PC-3 (cell line): Measurements from ENCODE around the gene MMP20. TPM values are rescaled to one million over a fixed set of nuclear protein-coding genes. Genes with fewer than 3 reads are reported as not detected.

Experiments
- ATAC-seq: fragments of 200-7000 bp; cut with Tn5 transposase; 2 replicates; pipeline ENCODE4 v1.9.1; 2020; ENCODE audit warnings: mild to moderate bottlenecking, moderate library complexity
- BruUV-seq: library from RNA; stranded (reverse); fragments of 400-500 nt; replicated peaks from 2 replicates; lab custom pipeline; 2021; lab: Mats Ljungman, UMichigan
- CTCF ChIA-PET: fragments of 300-600 bp; sonication (Branson Sonifier 250); formaldehyde crosslinking; loops from one replicate; lab custom pipeline; 2022; ENCODE audit warnings: antibody characterized with exemption; lab: Charles Lee
- POLR2A ChIA-PET: fragments of 300-600 bp; sonication (Branson Sonifier 250); formaldehyde crosslinking; loops from one replicate; lab custom pipeline; 2022; ENCODE audit warnings: antibody characterized with exemption; ENCODE audit not compliant: unreplicated experiment; lab: Charles Lee
- DNase-seq: peaks from one replicate; pipeline ENCODE4 v3.0.0-alpha.2; 2015
- H2AFZ ChIP-seq: fragments of 300-600 bp; sonication (generic); 2 replicates; pipeline ENCODE4 v1.6.0; 2016; ENCODE audit warnings: antibody characterized with exemption, low read length
- H3F3A ChIP-seq: fragments of 300-600 bp; sonication (generic); one replicate; pipeline ENCODE4 v1.6.0; 2017; ENCODE audit warnings: antibody characterized with exemption, low read length, control low read depth, mild to moderate bottlenecking; ENCODE audit not compliant: unreplicated experiment
- H3K27ac ChIP-seq: fragments of 300-600 bp; sonication (generic); 2 replicates; pipeline ENCODE4 v1.5.1; 2016; ENCODE audit warnings: mild to moderate bottlenecking, low read length
- H3K27me3 ChIP-seq: fragments of 300-600 bp; sonication (generic); 2 replicates; pipeline ENCODE4 v1.6.1; 2016; ENCODE audit warnings: low read length, mixed read lengths
- H3K36me3 ChIP-seq: fragments of 300-600 bp; sonication (generic); 2 replicates; pipeline ENCODE4 v1.6.1; 2016; ENCODE audit warnings: low read depth, mixed run types, low read length, mixed read lengths
- H3K4me1 ChIP-seq: fragments of 300-600 bp; sonication (generic); 2 replicates; pipeline ENCODE4 v1.5.1; 2016; ENCODE audit warnings: low read length; ENCODE audit not compliant: insufficient read depth
- H3K4me2 ChIP-seq: fragments of 300-600 bp; sonication (generic); 2 replicates; pipeline ENCODE4 v1.6.0; 2016; ENCODE audit warnings: low read length
- H3K4me3 ChIP-seq: fragments of 300-600 bp; sonication (generic); 2 replicates; pipeline ENCODE4 v1.5.1; 2016; ENCODE audit warnings: mild to moderate bottlenecking, low read length, mixed read lengths
- H3K79me2 ChIP-seq: fragments of 300-600 bp; sonication (generic); 2 replicates; pipeline ENCODE4 v1.6.1; 2017; ENCODE audit warnings: low read length, mixed read lengths
- H3K9ac ChIP-seq: fragments of 300-600 bp; sonication (generic); 2 replicates; pipeline ENCODE4 v1.6.0; 2016; ENCODE audit warnings: mild to moderate bottlenecking, low read length
- H3K9me2 ChIP-seq: fragments of 300-600 bp; sonication (generic); replicated peaks from 2 replicates; pipeline ENCODE4 v1.6.1; 2016; ENCODE audit warnings: mixed run types, low read length, mixed read lengths
- H3K9me3 ChIP-seq: fragments of 300-600 bp; sonication (generic); 2 replicates; pipeline ENCODE4 v1.6.1; 2016; ENCODE audit warnings: low read length, mixed read lengths
- H4K20me1 ChIP-seq: fragments of 300-600 bp; sonication (generic); 2 replicates; pipeline ENCODE4 v1.6.1; 2016; ENCODE audit warnings: low read length, mixed read lengths
- EZH2 ChIP-seq: fragments of 300-600 bp; sonication (generic); IDR thresholded peaks from one replicate; pipeline ENCODE4 v1.6.1; 2017; ENCODE audit warnings: antibody characterized with exemption, mild to moderate bottlenecking, low read length; ENCODE audit not compliant: unreplicated experiment
- EZH2phosphoT487 ChIP-seq: fragments of 300-600 bp; sonication (generic); IDR thresholded peaks from 2 replicates; pipeline ENCODE4 v1.6.1; 2018; ENCODE audit warnings: mild to moderate bottlenecking, antibody characterized with exemption, low read length, borderline replicate concordance
- intact Hi-C: fragments of 100-400 bp; cut with micrococcal nuclease; formaldehyde crosslinking; loops from 2 replicates; pipeline ENCODE4 v1.9.0; 2023
- total RNA-seq: library from RNA; depleted of rRNA; stranded (reverse); fragments of >200 nt; gene quantifications from 2 replicates; pipeline ENCODE4 v1.2.3, GENCODE V29; 2014
- TF ChIP-seq, protein P1 (sequence below): fragments of 300-600 bp; sonication (generic); conservative IDR thresholded peaks from 2 replicates; pipeline ENCODE4 v1.5.1; 2017; ENCODE audit warnings: antibody characterized with exemption, low read depth, mild to moderate bottlenecking, low read length

MMP20 gene
- total RNA-seq, 1 experiment from 2014 or later, result not detected

GRCh38 chr11:102555091-102555490 is 70.0 kb downstream of the MMP20 start:
- no peaks in the 10 kb centered on the region for H3K36me3 ChIP-seq
- H3K9ac ChIP-seq, result peak overlapping the region; percentile 20; the same call in 1 of the 2 replicates
- intact Hi-C loops, result no loop called here
- DNase-seq (no peak), ATAC-seq (no peak)
- peak overlapping the region; percentile 95; the same call in 1 of the 2 replicates for H3K27ac ChIP-seq
- BruUV-seq, result no TSS peak
- H4K20me1 ChIP-seq, result no peaks in the 10 kb centered on the region
- no peak overlapping the region for H2AFZ ChIP-seq
- H3K9me3 ChIP-seq, result no peaks in the 10 kb centered on the region
- no peaks in the 10 kb centered on the region for H3F3A ChIP-seq
- TF ChIP-seq, protein P1, sequence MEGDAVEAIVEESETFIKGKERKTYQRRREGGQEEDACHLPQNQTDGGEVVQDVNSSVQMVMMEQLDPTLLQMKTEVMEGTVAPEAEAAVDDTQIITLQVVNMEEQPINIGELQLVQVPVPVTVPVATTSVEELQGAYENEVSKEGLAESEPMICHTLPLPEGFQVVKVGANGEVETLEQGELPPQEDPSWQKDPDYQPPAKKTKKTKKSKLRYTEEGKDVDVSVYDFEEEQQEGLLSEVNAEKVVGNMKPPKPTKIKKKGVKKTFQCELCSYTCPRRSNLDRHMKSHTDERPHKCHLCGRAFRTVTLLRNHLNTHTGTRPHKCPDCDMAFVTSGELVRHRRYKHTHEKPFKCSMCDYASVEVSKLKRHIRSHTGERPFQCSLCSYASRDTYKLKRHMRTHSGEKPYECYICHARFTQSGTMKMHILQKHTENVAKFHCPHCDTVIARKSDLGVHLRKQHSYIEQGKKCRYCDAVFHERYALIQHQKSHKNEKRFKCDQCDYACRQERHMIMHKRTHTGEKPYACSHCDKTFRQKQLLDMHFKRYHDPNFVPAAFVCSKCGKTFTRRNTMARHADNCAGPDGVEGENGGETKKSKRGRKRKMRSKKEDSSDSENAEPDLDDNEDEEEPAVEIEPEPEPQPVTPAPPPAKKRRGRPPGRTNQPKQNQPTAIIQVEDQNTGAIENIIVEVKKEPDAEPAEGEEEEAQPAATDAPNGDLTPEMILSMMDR, result no peak
- no peak overlapping the region for H3K4me3 ChIP-seq
- peaks cover 50% of the 10 kb centered on the region for H3K4me1 ChIP-seq
- H3K79me2 ChIP-seq, result no peaks in the 10 kb centered on the region
- no peak overlapping the region for H3K4me2 ChIP-seq
- no peaks in the 10 kb centered on the region for H3K27me3 ChIP-seq
- ChIA-PET POLR2A (no interaction called here), CTCF (interaction anchor here (1.1 kb wide), 1 partner anchor 111 kb away, joined by 3 read pairs; no protein-coding TSS in a partner anchor)
- H3K9me2 ChIP-seq, result no peaks in the 10 kb centered on the region

- TF ChIP-seq EZH2phosphoT487 (no peak), EZH2 (no peak)
- TF ChIP-seq, protein P1, result no peak
- CTCF ChIA-PET, result no interaction called here
- H3K27ac ChIP-seq, result peak overlapping the region; percentile 95
- H3K9ac ChIP-seq, result peak overlapping the region; percentile 76
- H3K27me3 ChIP-seq, result no peaks in the 10 kb centered on the region
- H3K4me2 ChIP-seq, result peak overlapping the region; percentile 59
- no peaks in the 10 kb centered on the region for H3K9me3 ChIP-seq
- DNase-seq (peak; percentile 78), ATAC-seq (peak; percentile 68)
- BruUV-seq, result no TSS peak
- no peaks in the 10 kb centered on the region for H3K36me3 ChIP-seq
- peaks cover 43% of the 10 kb centered on the region for H3K4me1 ChIP-seq
- no peak overlapping the region for H3K4me3 ChIP-seq
- H3F3A ChIP-seq, result no peaks in the 10 kb centered on the region
- H4K20me1 ChIP-seq, result no peaks in the 10 kb centered on the region
- POLR2A ChIA-PET, result interaction anchor here (0.6 kb wide), 1 partner anchor 11 kb away, joined by 3 read pairs; no protein-coding TSS in a partner anchor
- no peaks in the 10 kb centered on the region for H3K79me2 ChIP-seq
- no peak overlapping the region for H2AFZ ChIP-seq
- intact Hi-C loops, result no loop called here
- H3K9me2 ChIP-seq, result no peaks in the 10 kb centered on the region
Observed at GRCh38 chr11:102553835-102554282, 71.3 kb downstream of the MMP20 start.

- Histone ChIP-seq H3K4me2 (peak overlapping the region; percentile 59), H3K9ac (peak overlapping the region; percentile 76), H3K4me1 (peaks cover 43% of the 10 kb centered on the region), H3K9me2 (no peaks in the 10 kb centered on the region), H3K36me3 (no peaks in the 10 kb centered on the region), H3F3A (no peaks in the 10 kb centered on the region), H3K79me2 (no peaks in the 10 kb centered on the region), H3K27ac (peak overlapping the region; percentile 95), H2AFZ (peak overlapping the region; percentile 51), H3K27me3 (no peaks in the 10 kb centered on the region), H4K20me1 (no peaks in the 10 kb centered on the region), H3K9me3 (no peaks in the 10 kb centered on the region), H3K4me3 (0 out of 2 replicates have a peak overlapping the region, but pooled peaks have one; percentile 2)
- CTCF ChIA-PET, result no interaction called here
- TF ChIP-seq EZH2phosphoT487, result no peak
- TF ChIP-seq, protein P1, result no peak
- TF ChIP-seq EZH2, result no peak
- ATAC-seq, result peak; percentile 72
- POLR2A ChIA-PET, result interaction anchor here (0.5 to 0.6 kb wide), 2 partner anchors 12 to 986 kb away, joined by 3 read pairs; no protein-coding TSS in a partner anchor
- intact Hi-C loops, result no loop called here
- DNase-seq, result peak; percentile 98
- no TSS peak for BruUV-seq
Observed at GRCh38 chr11:102552447-102553194, 72.5 kb downstream of the MMP20 start.
